Measurements from ENCODE around the gene LCOR.

- TF ChIP-seq CTCF (IDR thresholded peaks at IDR 0.05) (no peak), POLR2A (IDR thresholded peaks at IDR 0.05) (no peak)
These were observed 188.6 kb downstream of the LCOR start for GRCh38 chr10:97020452-97021400.

Measured in Peyer's patch (tissue), 4 donors.